Thyroid gland (tissue), 4 donors: ENCODE results near the gene C20orf144.
"Not testable (repeated sequence)": the region's sequence is repeated elsewhere in the genome, so short reads cannot be mapped to it uniquely, and the experiment has no call there.

Experiments
- POLR2A ChIP-seq, 2 donors: fragments of 450-650 bp; IDR thresholded peaks; one replicate each; pipeline ENCODE4 v1.6.1; 2017; ENCODE audit warnings: antibody characterized with exemption in 2 of 2, mild to moderate bottlenecking in 2 of 2, moderate library complexity in 1 of 2
- TF ChIP-seq, protein P1 (sequence below), 6 experiments: fragments of 200-600 bp in 3 of 6; fragments of 450-650 bp in 3 of 6; sonication (generic) in 3 of 6; IDR thresholded peaks; one replicate each; pipeline ENCODE4 v1.5.1; 2016 to 2019; ENCODE audit warnings: antibody characterized with exemption in 6 of 6, mild to moderate bottlenecking in 2 of 6, inconsistent platforms in 1 of 6, moderate library complexity in 1 of 6

DNA sequence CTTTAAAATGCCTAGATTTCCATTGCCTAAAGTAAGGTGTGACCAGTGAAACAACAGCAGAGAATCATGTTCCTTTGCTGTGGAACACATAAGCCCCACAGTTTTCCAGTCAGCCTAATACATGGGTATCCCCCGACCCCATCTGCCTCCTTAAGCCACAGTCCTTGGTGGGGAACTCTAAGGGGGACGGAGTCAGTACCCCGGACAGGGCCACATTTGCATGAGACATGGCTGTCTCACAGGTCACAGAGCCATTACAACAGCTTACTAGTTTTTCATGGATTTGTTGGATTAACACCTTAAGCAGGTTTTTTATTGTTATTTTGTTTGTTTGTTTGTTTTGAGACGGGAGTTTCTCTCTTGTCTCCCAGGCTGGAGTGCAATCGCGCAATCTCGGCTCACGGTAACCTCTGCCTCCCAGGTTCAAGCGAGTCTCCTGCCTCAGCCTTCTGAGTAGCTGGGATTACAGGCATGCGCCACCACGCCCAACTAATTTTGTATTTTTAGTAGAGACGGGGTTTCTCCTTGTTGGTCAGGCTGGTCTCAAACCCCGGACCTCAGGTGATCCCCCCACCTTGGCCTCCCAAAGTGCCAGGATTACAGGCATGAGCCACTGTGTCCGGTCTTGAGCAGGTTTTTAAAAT lies 15.0 kb upstream of the C20orf144 start:
- TF ChIP-seq, protein P1, sequence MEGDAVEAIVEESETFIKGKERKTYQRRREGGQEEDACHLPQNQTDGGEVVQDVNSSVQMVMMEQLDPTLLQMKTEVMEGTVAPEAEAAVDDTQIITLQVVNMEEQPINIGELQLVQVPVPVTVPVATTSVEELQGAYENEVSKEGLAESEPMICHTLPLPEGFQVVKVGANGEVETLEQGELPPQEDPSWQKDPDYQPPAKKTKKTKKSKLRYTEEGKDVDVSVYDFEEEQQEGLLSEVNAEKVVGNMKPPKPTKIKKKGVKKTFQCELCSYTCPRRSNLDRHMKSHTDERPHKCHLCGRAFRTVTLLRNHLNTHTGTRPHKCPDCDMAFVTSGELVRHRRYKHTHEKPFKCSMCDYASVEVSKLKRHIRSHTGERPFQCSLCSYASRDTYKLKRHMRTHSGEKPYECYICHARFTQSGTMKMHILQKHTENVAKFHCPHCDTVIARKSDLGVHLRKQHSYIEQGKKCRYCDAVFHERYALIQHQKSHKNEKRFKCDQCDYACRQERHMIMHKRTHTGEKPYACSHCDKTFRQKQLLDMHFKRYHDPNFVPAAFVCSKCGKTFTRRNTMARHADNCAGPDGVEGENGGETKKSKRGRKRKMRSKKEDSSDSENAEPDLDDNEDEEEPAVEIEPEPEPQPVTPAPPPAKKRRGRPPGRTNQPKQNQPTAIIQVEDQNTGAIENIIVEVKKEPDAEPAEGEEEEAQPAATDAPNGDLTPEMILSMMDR (IDR thresholded peaks at IDR 0.05), result not testable (repeated sequence)
- TF ChIP-seq POLR2A (IDR thresholded peaks at IDR 0.05), result not testable (repeated sequence)
